Fibroblast of the aortic adventitia (primary cell): ENCODE measurements around the gene PEF1. TPM values are rescaled to one million over a fixed set of nuclear protein-coding genes. Genes with fewer than 3 reads are reported as not detected.

Source experiments
- DNase-seq: peaks from one replicate; pipeline ENCODE4 v3.0.0-alpha.2; 2010; ENCODE audit warnings: low read depth
- H3K4me3 ChIP-seq: 2 replicates; pipeline ENCODE4 v1.5.1; 2011; ENCODE audit warnings: low read depth, mild to moderate bottlenecking, control low read depth, low read length, moderate library complexity
- total RNA-seq: library from RNA; depleted of rRNA; stranded (reverse); fragments of >200 nt; gene quantifications from 2 replicates; pipeline ENCODE4 v1.2.3, GENCODE V29; 2012; ENCODE audit warnings: low replicate concordance
- TF ChIP-seq, protein P1 (sequence below): IDR thresholded peaks from 2 replicates; pipeline ENCODE4 v1.5.1; 2011; ENCODE audit warnings: mild to moderate bottlenecking, low read length, control low read depth, inconsistent platforms; ENCODE audit not compliant: insufficient read depth

The PEF1 gene
- total RNA-seq, 1 donor: 59.8 TPM

DNA sequence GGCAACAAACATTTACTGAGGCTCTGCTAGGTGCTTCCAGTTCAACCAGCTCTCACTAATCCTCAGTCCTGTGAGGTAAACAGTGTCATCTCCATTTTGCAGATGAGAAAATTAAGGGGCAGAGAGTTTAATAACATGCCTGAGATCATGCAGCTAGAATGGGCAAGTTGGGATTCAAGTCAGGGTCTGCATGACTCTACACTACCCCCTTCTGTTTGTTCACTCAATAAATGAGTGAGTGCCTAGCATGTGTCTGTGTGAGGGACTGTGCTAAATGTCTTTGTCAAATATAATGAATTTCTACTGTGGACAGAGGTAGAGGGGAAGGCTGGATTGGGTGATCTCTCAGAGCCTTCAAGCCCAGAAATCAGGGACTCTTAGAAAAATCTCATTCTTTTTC is 4.5 kb downstream of the PEF1 start:
- TF ChIP-seq, protein P1, sequence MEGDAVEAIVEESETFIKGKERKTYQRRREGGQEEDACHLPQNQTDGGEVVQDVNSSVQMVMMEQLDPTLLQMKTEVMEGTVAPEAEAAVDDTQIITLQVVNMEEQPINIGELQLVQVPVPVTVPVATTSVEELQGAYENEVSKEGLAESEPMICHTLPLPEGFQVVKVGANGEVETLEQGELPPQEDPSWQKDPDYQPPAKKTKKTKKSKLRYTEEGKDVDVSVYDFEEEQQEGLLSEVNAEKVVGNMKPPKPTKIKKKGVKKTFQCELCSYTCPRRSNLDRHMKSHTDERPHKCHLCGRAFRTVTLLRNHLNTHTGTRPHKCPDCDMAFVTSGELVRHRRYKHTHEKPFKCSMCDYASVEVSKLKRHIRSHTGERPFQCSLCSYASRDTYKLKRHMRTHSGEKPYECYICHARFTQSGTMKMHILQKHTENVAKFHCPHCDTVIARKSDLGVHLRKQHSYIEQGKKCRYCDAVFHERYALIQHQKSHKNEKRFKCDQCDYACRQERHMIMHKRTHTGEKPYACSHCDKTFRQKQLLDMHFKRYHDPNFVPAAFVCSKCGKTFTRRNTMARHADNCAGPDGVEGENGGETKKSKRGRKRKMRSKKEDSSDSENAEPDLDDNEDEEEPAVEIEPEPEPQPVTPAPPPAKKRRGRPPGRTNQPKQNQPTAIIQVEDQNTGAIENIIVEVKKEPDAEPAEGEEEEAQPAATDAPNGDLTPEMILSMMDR: no peak
- no peak overlapping the region for H3K4me3 ChIP-seq
- DNase-seq: no peak

DNA sequence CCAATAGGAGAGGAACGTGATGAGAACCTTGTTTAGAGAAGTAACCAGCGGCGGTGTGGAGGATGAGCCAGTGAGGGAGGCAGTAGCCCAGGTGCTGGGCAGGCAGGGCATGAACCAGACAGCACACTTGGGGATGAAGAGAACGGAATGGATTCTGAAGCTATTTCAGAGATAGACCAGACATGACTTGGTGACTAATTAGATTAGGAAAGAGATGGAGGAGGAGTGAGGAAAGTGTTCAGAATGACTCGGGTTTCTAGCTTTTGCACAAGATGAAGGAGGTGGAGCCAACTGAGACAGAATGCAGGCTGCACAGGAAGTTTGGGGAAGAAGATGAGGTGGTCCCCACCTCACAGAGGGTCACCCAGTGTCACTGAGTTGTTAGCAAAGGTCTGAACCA is 5.1 kb downstream of the PEF1 start:
- no peak overlapping the region for H3K4me3 ChIP-seq
- TF ChIP-seq, protein P1: no peak
- DNase-seq: peak; percentile 73

DNA sequence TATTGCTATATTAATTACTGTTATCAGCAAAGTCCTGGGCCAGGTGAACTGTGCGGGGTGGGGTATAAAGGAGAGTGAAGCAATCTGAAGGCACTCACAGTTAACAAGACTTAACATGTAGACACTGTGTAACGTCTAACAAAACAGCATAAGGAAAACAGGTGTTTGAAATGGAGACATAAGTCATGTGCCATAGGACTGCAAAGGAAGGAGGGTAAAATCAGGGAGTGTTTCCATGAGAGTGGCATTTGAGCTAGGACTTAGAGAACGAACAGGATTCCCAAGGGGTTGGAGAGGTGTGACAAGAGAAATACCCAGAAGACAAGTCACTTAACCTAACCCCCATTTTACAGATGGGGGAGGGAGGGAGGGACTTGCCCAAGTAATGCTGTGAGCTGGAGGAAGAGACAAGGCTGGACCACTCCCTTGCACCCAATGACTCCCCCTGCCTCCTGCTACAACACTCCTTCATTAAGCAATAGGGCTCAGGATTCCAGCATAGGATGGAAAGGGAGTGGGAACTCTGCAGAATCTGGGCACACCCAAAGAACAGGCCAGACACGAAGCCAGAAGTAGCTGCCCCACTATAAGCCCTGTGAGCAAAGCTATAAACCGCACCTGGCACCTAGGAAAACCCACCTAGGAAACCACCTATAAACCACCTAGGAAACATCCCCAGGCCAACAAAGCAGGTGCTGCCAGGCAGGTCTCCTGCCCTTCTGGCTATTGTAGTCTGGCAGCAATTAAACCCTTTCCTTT is 6.6 kb downstream of the PEF1 start:
- no peak overlapping the region for H3K4me3 ChIP-seq
- peak; percentile 27 for DNase-seq
- TF ChIP-seq, protein P1: no peak

DNA sequence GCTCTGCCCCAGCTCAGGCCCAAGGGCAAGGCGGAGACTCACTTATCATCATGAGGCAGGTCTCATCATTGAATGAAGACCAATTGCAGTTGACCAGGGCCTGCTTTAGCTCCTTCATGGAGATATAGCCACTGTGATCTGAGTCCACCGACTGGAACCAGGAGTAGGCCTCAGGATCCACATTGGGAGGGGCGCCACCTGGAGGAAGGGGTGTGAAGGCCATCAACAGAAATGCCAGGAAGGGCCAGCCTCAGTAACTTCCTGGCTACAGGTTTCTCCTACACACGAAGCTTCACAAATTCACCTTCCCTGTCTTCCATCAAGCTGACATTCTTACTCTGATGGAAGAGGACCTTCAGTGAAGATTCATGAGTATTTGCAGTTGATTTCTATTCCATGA is 11.6 kb downstream of the PEF1 start:
- H3K4me3 ChIP-seq: no peak overlapping the region
- TF ChIP-seq, protein P1: peak; percentile 58
- DNase-seq: peak; percentile 14

DNA sequence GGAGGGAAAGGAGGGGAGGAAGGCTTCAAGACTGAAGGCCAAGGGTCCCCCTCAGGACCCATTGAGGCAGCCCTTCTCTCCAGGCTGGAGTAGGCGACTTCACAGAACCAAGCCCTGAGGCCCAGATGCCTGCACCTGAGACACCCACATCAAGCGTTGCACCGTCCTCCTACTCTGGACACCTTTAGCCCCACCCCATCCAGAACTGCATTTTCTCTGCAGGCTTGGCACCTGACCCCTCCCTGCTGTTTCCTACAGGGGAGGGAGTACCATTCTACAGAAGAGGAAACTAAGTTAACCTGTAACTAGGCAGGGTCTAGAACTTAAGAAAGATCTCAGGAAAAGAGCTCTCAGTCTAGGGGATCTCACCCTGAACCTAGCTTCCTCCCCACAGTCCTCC is 12.0 kb downstream of the PEF1 start:
- TF ChIP-seq, protein P1: no peak
- no peak for DNase-seq
- H3K4me3 ChIP-seq: no peak overlapping the region

DNA sequence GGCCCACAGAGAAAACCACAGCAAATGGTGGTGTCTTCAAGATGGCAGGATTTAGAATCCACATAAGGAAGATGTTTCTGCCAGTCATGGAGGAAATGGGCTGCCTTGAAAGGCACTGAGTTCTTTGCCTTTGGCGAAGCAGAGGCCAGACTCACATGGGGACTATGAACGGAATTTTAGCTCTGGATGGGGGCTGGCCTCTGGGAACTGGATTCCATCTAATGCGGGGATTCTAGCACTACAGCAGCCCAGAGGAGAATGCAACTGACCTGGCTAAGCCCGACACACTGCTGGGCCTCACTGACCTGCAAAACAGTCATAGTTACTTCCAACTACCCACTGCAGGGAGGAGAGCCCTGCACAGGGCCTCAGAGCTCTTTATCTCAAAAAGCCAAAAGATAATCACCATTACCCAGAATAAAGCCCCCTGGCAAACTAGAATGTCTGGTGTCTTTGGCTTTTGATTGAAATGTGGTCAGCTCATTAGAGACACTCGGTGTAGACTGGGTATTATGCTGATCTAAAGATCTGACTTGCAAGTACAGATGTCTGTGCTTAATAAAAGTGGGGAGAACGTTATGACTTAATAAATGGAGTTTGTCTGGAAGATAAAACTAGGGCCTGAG is 15.6 kb downstream of the PEF1 start:
- no peak overlapping the region for H3K4me3 ChIP-seq
- DNase-seq: no peak
- TF ChIP-seq, protein P1: no peak
